Measurements from ENCODE around the gene OR51G2.

GRCh38 chr11:4960877-4961276 lies 41.7 kb upstream of the OR51G2 start:
- TF ChIP-seq CTCF (optimal IDR thresholded peaks at IDR 0.05 in 1 of 3, IDR thresholded peaks at IDR 0.05 in 1 of 3, conservative IDR thresholded peaks at IDR 0.05 in 1 of 3; ENCODE audit: extremely low read depth in 1 of 3, insufficient read depth in 2 of 3, low read length in 3 of 3) (no peak), EZH2 (IDR thresholded peaks at IDR 0.05; ENCODE audit: low read length) (no peak)
